NCI-H345 (cell line): ENCODE measurements around the gene SAMD5.

Experiments used
- DNase-seq: peaks from one replicate; lab custom pipeline; 2025; lab: John Stamatoyannopoulos, UW

The SAMD5 gene

GRCh38 chr6:147508042-147508865 is at the start of gene SAMD5:
TSS of gene SAMD5 (plus strand) at chr6:147508690. CDS start at chr6:147508929, 239 bp downstream.
- DNase-seq: peak; percentile 38

DNA sequence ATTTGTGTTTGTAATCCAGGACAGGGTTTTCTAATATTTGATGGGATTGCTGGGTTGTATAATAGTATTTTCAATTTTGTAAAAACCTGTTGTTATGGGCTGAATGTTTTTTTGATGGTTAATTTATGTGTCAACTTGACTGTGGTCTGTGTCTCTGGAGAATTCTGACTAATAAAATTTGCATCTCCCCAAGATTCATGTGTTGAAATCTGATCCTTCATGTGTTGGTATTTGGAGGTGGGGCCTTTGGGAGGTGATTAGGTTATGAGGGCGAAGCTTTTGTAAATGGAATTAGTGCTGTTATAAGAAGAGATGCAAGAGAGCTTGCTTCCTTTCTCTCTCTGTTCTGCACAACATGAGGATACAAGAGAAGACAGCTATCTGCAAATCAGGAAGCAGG is 48.7 kb upstream of the SAMD5 start:
- DNase-seq: no peak

GRCh38 chr6:147463651-147464050 is 44.8 kb upstream of the SAMD5 start:
- DNase-seq: no peak

DNA sequence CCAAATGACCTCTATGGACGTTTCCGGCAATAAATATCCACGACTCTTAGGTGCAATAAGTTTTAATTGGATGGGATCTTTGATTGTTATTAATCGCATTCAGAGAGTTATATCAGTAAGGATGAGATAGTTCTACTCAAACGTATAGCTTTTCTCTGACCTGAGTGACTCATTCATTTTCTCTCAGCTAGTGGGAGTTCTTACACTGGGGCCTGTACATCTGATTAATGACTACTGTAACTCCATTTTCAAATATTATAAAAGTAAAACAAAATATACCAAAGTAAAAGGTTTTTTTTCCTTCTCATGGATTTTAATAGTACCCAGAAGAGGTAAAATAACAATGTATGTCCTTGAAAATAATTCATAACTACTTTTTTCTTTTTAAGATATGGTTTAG is 41.1 kb upstream of the SAMD5 start:
- no peak for DNase-seq

- DNase-seq: no peak
Measured at GRCh38 chr6:147467886-147468285, 40.6 kb upstream of the SAMD5 start.

GRCh38 chr6:147468634-147469033 is 39.9 kb upstream of the SAMD5 start:
- no peak for DNase-seq

GRCh38 chr6:147479857-147480256 is 28.6 kb upstream of the SAMD5 start:
- DNase-seq: no peak

- DNase-seq: no peak
Measured at GRCh38 chr6:147486683-147487082, 21.8 kb upstream of the SAMD5 start.

DNA sequence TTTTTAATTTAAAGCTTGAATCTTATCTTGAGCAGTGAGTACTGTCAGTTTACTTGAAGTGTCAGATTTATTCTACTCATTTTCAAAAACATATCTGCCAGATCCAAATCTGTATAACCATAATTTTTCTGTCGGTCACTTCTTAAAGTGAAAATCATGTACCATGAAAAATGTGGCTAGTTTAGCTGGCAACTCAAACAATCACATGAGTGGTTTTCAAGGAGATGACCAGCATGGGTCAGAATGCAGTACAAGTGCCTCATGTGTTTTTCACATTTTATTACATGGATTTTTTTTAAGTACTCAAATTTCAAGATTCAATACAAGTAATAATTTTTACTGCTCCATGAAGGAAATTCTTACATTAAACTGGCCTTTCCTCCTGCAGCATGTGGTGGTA is 11.0 kb upstream of the SAMD5 start:
- DNase-seq: no peak

GRCh38 chr6:147503587-147503986 is 4.9 kb upstream of the SAMD5 start:
- no peak for DNase-seq

- DNase-seq: no peak
Measured at GRCh38 chr6:147504848-147505247, 3.6 kb upstream of the SAMD5 start.

DNA sequence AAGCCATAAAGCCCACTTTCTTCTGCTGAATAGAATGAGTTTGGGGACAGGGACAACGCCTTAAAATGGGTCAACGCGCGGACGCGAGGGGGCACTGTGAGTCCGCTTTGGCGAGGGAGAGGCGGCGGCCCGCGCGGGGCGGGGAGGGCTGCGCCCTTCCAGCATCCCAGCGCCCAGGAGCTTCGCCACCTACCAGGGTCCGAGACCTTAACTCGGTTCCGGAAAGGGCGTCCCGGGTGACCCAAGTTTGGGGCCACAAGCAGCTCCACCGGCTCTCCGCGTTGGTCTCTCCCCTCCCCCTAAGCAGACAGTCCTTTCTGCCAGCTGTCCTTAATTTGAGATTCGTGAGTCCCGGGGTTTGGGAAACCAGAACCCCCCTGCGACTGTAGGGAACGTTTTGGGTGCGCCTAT is 1.8 kb upstream of the SAMD5 start:
- peak; percentile 2 for DNase-seq

GRCh38 chr6:147507162-147508041 is 1.1 kb upstream of the SAMD5 start:
- DNase-seq: peak; percentile 11

DNA sequence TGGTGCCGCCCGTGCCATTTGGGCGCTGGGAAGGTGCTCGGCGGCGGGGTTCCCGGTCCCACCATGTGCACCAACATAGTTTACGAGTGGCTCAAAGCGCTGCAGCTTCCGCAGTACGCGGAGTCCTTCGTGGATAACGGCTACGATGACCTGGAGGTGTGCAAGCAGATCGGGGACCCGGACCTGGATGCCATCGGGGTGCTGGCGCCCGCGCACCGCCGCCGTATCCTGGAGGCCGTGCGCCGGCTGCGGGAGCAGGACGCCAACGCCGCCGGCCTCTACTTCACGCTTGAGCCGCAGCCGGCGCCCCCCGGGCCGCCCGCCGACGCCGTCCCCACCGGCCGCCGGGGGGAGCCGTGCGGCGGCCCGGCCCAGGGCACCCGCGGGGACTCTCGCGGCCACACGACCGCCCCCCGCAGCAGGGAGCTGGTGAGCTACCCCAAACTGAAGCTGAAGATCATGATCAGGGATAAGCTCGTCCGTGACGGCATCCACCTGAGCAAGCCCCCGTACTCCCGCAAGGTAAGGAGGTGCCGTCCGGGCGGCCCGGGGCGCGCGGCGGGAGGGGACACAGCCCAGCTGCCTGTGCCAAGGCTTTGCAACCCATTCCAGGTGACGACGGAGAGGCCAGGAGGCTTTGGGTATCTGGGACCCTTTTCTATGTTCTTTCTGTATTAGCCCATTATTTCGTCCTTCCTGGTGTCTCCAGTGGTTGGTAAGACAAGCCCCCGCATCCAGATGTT is 547 bp downstream of the SAMD5 start:
- no peak for DNase-seq

GRCh38 chr6:147509891-147510290 is 1.4 kb downstream of the SAMD5 start:
- DNase-seq: no peak

GRCh38 chr6:147510929-147511590 is 2.6 kb downstream of the SAMD5 start:
- no peak for DNase-seq

- DNase-seq: no peak
Measured at GRCh38 chr6:147514831-147515230, 6.3 kb downstream of the SAMD5 start.

GRCh38 chr6:147515327-147515726 is 6.8 kb downstream of the SAMD5 start:
- DNase-seq: no peak

- DNase-seq: no peak
Measured at GRCh38 chr6:147522597-147522996, 14.1 kb downstream of the SAMD5 start.

- DNase-seq: no peak
Measured at GRCh38 chr6:147525519-147526209, 17.2 kb downstream of the SAMD5 start.

GRCh38 chr6:147527197-147527596 is 18.7 kb downstream of the SAMD5 start:
- no peak for DNase-seq
